C4-2B (cell line): ENCODE measurements around the gene OPCML.

Experiments used
- H3K27ac ChIP-seq: fragments of 450-650 bp; 2 replicates; pipeline ENCODE4 v1.5.1; 2017
- ZFX ChIP-seq: fragments of 450-650 bp; IDR thresholded peaks from 2 replicates; pipeline ENCODE4 v1.6.1; 2017
- TF ChIP-seq, protein P1 (sequence below): fragments of 450-650 bp; conservative IDR thresholded peaks from 2 replicates; pipeline ENCODE4 v1.5.1; 2017; ENCODE audit warnings: mild to moderate bottlenecking

OPCML gene

DNA sequence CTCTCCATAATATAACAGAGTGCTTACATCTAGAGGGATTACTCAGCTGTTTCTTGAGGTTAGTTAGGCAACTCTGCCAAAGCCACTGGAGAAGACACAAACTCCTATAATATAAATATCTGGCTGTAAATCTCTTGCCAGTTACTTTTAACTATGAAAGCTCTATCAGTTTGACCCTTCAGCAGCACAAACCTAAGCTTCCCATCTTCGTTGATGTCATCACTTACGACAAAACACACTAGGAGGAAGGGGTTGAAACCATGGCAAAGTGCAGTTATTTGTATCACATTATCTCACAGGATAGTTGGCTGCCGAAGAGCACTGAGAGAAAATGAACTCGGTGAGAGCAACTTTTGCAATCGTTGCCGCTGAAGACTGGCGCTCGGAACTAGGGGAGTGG lies 922.1 kb downstream of the OPCML start:
- no peak overlapping the region for H3K27ac ChIP-seq
- no peak for TF ChIP-seq ZFX
- TF ChIP-seq, protein P1, sequence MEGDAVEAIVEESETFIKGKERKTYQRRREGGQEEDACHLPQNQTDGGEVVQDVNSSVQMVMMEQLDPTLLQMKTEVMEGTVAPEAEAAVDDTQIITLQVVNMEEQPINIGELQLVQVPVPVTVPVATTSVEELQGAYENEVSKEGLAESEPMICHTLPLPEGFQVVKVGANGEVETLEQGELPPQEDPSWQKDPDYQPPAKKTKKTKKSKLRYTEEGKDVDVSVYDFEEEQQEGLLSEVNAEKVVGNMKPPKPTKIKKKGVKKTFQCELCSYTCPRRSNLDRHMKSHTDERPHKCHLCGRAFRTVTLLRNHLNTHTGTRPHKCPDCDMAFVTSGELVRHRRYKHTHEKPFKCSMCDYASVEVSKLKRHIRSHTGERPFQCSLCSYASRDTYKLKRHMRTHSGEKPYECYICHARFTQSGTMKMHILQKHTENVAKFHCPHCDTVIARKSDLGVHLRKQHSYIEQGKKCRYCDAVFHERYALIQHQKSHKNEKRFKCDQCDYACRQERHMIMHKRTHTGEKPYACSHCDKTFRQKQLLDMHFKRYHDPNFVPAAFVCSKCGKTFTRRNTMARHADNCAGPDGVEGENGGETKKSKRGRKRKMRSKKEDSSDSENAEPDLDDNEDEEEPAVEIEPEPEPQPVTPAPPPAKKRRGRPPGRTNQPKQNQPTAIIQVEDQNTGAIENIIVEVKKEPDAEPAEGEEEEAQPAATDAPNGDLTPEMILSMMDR = no peak

DNA sequence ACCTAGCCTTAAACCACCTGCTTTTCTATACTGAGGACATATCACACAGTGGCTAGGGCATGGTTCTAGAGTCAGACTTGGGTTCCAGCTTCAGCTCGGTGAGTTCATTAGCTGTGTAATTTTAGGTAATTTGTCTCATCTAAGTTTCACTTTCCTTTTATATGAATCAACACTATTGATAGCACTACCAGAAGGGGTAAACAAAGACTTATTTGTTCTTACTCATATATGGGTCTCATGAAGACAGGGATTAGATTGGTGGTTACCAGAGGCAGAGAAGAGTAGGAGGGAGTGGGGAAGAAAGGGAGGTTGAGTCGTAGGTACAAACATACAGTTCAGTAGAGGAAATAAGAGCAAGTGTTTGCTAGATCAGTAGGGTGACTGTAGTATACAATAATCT lies 924.7 kb downstream of the OPCML start:
- TF ChIP-seq ZFX = no peak
- TF ChIP-seq, protein P1 = no peak
- no peak overlapping the region for H3K27ac ChIP-seq

DNA sequence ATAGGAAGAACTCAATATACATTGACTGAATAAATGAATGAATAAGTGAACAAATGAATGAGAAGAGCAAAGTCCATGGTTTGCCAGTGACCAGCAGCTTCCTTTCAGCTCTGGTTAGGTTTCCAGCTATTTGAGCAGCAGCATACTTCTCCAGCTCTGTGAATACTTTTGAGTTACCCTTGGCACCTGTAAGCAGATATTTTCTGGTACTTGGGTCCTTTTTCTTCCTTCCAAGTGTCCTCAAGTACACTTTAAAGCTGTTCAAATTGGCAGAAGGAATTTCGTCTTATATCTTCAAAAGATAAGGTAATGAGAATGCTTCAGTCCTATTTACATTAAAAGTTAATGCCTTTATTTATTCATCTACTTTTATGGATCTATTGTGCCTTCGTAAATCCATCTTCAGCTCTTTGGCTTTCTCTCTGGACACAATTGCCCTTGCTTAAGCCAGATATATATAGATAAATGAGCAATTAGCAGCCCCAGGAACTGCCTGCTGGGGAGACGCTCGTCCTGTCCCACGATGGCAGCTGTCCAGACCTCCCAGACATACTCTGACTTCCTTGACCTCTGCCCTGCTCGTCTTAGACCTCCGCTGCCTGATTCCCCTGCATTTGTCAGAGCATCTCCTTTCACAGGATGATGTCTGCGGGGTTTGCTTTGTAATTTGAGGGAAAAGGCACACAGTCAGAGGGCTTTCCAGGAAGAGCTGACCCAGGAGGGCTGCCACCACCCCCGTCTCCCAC lies 926.3 kb downstream of the OPCML start:
- TF ChIP-seq, protein P1 = no peak
- TF ChIP-seq ZFX = no peak
- no peak overlapping the region for H3K27ac ChIP-seq

DNA sequence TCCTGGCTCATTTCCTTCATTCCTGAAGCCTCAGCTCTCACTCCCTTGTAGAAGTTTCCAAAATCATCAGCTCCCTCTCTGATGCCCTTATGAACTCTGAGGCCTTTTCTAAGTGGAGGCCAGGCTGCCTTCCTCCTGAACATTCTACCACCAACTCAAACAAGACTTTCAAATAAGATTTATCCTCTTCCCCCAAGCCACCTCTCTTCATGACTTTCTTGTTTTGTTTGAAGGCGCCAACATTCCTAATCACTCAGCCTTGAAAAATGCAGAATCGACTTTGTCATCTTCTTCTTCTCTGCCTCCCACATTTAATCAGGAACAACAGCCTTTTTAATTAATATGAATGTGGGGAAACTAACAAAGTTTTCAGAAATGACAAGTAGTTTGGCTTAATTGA lies 927.9 kb downstream of the OPCML start:
- H3K27ac ChIP-seq = no peak overlapping the region
- TF ChIP-seq, protein P1 = no peak
- no peak for TF ChIP-seq ZFX

DNA sequence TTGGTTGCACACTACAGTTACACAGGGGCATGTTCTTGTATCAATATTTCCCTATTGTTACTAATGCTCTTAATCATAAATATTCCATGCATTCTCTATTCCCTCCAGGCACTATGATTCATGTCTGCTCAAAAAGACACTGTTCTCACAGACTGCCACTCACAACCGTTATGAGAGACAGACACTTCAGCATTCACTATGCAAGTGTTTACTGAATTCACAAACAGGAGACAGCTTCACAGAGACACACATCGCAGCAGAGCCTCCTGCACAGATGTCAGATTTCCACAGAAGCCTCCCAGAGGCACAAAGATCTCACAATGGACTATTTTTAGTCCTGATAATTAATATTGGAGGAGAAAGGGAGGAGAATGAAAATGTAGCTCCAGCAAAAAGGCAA lies 930.4 kb downstream of the OPCML start:
- no peak for TF ChIP-seq ZFX
- TF ChIP-seq, protein P1 = no peak
- no peak overlapping the region for H3K27ac ChIP-seq

DNA sequence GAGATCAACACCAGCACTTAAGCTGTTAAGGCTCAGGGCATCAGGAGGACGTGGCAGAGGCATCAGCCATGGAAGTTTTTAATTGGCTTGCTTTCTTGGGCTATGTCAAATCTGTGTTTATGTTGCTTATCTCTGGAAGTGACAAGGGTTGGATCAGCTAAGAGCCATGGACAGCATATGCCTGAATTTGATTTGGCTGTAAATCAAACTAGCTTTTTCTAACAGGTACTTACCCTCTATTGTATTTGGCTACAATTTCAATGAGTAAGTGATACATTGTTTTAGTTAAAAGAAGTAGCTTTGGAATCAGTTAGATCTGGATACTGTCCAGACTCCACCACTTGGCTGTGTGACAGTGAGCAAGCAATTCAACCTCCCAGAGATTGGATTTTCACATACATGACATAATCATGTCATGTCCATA lies 936.6 kb downstream of the OPCML start:
- no peak overlapping the region for H3K27ac ChIP-seq
- no peak for TF ChIP-seq ZFX
- TF ChIP-seq, protein P1 = no peak

DNA sequence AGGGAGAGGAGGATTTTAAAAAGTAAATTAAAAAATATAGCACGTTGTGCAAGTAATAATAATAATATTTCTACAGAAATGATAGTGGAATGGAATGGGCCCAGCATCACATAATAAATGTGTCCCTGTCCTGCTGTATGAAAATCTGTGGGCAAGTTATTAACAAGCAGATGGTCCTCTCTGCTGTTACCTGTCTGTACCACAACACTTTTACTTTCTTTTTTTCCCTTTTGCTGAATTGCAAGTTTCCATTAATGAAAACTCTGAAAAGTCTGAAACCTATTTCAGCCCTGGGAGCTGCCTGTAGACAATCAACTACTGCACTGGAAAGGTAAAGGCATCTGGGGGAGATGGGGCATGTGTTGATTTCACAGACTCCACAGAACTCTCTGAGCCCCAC lies 937.1 kb downstream of the OPCML start:
- no peak overlapping the region for H3K27ac ChIP-seq
- TF ChIP-seq, protein P1 = no peak
- no peak for TF ChIP-seq ZFX
